HG02759 (cell line): ENCODE data around the gene PRLR.

Source experiments
- ATAC-seq: cut with Tn5 transposase; IDR thresholded peaks from one replicate; pipeline ENCODE4 v1.9.1; 2021; ENCODE audit warnings: mild to moderate bottlenecking, moderate library complexity; ENCODE audit not compliant: unreplicated experiment

PRLR gene

DNA sequence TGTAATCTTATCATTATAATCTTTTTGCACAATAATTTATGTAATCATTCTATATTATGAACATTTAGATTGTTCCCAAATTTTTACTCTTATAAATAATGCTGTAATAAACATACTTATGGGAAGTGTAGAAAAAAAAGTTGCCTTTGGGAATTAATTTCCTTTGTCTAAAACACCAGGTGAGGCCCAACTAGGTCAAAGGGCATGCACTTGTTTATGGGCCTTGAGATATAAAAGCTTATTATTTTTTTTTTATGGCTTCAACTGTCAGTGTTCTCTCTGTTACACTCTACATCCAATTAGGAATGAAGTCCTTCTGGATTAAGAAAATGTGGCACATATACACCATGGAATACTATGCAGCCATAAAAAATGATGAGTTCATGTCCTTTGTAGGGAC is 6.5 kb upstream of the PRLR start:
- ATAC-seq: no peak

DNA sequence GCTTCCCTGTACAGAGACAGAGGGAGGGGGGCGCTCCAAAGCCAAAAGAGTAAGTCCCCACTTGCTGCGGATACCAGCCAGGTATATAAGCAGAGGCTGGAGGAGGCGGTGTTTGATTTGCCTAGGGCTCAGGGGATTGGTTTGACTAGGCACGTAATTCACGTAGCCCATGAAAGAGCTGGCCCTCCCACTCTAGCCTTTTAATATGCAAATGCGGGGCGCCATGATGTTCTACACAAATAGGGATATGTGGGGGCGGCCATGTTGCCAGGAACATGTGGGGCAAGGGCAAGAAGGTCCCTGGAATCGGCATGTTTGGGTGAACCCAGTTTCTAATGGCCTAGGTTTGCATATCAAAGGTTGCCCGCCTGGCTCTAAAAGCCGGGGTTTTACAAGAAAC is 3.3 kb upstream of the PRLR start:
- no peak for ATAC-seq

DNA sequence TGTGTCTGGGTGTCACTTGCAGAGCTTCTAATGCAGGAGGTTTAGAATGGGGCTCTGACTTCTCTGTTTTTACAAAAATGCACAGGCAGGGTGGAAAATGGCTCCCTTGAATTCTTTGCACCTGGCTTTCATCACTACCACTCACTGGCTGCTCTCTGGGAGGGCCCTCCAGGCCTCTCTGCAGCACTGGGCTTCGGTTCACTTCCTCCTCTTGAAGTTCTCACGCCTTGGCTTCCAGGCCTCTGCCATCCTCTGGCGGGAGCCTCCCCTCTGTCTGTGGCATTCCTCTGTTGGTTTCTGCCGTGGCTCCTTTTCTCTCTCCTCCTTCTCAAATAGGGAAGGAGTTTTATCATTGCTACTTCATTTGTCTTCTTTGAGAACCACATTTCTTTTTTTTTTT is 2.8 kb upstream of the PRLR start:
- ATAC-seq: no peak

DNA sequence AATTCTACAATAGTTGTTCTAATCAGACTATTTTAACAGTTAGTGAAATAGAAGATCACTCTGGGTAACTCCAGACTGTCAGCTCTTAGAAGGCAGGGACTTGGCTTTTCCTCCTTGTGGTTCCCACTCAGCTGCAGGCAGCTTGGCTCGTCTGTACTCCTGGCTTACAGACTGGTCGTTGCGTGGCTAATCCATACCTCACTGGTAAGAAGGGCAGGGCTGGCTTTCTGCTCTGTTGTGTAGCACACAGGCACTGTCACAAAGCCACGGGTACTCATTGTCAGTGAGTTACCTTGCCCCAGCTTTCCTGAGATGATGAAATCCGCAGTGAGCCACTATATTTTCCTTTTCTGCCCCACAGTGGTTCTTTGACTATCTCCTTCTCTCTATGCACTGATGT is 1.8 kb upstream of the PRLR start:
- ATAC-seq: no peak

DNA sequence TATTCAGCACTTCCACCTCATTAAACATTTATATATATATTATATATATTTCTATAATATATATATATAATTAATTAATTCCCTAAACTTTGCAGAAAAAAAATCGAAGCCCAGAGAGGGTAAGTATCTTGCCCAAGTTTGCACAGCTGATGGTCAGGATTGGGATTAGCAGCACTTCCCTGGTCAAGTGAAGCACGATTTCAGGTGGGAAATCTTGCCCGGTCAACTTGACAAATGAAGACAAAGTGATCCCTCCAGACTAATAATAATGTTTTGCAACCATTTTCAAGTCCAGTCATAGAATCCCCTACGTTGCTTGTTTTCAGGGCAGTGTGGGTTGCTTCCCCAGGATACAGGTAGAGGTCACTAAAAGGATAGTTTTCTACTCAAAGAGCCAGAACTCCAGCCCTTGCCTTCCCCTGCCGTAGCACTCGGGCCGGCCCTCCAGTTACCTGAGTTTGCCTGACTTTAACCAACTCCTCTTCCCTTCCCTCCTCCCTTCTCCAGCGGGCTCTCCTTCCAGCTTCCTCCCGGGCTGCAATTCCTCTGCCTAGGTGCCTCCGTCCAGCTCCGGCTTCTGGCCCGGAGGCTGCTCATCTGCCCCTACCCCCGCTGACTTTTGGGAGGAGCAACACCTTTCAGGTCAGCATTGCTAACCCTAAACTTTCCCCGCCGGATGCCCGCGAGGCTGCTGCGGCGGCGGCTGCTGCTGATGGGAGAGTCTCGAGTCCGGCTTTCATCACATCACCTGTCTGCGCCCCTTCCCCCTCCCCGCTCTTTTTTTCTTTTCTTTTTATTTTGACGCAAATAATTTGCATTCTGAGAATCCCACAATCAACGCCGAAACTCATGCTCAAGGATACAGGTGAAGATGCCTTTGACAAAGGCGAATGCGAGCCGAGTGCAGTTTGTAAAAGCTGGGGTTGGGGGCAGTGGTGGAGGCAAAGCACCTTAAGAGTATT is 930 bp downstream of the PRLR start:
- peak; percentile 71 for ATAC-seq

DNA sequence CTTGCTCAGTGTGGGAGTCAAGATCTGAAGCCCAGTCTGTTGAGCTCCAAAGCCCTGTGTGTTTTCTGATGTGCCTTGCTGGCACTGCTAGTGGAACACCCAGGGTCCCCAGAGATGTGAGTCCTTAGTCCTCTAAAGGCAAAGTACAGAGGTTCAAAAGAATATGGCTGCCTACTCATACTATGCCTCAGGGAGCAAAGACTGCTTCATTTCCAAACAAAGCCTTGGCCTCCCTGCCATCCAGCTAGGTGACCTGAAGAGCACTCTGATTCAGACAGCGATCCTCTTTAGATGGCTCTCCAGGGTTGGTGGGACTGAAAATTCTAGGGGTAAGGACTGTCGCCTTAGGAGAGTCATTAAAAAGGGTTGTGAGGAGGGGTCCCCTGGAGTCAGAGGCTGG is 2.0 kb downstream of the PRLR start:
- ATAC-seq: no peak

DNA sequence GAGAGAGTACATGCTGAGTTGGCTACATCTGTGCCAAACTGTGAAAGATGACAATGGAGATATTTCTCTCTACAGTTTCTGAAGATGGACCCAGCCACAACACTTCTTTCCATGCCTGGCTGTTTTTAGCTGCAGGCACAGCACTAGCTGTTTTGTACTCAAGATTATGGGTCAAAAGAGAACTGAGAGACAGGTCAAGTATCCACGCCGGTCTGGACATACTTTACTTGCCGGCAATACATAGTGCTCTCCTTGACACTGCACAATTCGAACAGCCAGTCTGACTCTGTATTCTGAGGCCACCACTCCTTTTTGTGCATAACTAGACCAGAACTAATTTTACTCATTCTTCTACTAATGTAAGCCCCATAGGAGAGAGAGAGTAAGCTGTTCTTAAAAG is 2.6 kb downstream of the PRLR start:
- ATAC-seq: no peak

DNA sequence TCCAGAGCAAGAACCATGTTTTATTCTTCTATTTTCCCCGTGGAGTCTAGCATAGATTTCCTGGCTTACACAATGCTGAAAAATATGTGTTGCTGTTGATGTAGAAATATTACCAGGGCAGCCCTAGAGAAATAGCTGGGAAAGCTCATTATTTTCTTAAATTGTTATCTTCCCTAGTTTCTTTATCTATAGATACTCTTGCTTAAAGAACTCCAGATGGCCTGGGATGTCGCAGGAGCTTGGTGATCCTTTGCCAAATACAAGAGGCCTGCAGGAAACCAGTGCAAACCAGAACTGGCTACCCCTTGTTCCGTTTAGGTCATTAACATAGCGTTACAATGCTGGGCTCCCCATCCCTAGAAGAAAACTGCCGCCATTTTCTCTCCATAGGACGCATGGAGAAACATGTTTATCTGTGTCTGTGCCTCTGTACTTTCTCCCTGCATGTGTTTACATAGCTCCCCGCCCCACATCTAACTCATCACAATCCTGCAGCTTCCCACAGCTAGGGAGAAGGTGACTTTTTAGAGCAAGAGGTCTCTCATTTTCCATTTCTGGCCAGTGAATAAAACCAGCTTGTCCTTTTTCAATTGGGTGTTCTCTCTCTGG is 6.4 kb downstream of the PRLR start:
- no peak for ATAC-seq

DNA sequence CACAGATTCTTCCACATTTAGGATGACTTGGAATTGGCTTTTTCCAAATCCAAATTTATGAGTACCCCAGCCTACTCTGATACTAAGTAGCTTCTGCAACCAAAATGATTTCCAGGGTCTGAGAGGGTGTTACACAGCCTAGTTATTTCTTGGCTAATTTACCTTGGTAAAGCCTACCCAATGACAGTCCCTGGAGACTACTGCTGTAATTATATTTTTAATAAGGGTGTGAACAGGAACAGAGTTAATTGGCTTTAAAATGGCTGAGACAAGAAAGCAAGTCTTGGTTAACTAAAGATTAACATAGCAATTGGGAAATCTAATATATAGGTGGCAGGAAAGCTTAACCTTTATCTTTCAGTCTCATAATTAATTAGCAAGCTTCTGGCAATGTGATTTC is 9.3 kb downstream of the PRLR start:
- ATAC-seq: no peak

DNA sequence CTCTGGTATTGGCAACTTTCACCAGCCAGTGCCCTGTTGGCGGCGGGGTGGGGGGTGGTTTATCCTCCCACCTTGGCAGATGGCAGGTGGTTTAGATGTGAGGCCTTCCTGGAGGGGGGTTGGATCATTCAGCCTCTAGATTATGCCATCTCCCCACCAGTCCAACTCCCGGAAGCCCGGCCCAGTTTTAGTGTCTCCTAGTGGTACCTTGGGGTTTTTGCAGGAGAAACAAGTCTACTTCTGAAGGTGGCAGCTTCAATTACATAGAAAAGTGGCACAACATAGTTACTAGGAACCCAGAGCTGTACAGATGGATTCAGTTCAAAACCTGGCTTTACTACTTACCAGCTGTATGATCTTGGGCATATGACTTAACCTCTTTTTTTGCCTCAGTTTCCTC is 11.3 kb downstream of the PRLR start:
- ATAC-seq: no peak

DNA sequence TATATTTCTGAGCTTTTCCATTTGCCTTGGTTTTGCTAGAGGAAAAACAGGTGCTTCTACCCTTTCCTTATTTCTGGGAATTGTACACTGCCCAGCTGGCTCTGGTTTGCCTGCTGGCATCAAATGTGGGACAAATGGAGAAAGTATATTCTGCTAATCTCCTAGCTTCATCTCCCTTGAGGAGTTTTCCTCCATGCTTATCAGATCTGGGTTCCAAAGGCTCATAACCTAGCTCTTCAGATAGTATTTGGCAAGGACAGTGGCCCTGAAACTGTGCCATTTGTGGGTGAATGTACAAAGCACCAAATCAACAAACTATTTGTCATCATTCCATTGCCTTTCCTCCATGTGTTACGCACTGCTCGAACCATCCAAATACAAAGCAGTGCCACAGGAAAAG is 16.2 kb downstream of the PRLR start:
- no peak for ATAC-seq

DNA sequence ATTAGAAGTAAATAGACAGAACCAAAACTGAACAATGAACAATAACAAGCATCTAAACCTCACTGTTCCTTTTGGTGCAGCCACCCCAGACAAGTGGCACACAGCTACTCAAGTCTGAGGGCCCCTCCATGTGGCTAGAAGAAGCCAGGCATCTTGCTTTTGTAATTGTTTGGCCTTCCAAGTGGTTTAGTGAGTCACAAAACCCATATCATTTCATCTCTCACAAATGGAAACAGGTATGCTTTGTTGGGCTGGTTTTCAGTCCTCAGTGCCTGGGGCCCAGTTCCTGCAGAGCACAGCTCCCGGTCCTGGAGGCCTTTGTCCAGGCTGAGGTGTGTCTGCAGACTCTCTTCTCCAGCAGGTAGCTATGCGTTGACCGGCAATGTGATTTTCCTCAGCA is 16.7 kb downstream of the PRLR start:
- ATAC-seq: no peak

DNA sequence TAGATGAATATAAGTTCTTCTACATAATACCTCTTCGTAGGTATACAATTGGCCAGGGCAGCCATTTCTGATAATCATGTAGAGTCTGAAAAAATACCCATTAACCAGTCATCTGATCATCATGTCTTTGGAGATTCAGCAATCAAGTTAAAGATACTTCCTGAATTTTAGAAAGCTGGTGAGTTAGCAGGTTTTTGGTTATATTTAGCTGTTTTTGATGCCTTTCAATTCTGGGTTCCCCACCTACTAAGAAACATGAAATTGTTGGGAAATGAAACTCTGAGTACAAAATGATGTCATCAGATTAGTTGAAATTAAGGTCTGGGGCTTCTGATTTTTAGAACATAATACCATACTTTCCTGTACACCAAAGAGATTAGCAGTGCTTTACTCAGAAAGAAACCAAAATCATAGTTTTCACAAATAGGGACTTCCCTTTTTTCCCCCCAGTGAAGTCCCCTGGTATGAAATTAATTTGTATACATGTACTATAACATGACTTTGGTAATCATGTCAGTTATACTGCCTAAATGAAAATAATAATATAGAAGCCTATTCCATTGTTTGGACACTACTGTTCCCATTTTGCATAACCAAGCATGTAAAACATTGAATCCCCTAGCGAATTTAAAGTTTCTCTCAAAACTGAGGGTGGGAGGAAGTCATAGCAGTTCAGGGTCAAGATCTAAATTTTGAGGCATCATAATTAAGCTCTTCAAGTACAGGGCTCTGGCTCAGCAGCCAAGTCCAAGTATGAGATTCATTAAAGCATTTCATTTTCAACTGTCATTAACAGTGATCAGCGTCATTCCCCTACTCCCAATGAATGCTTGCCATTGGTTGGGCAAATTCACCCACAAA is 17.9 kb downstream of the PRLR start:
- ATAC-seq: peak; percentile 82

DNA sequence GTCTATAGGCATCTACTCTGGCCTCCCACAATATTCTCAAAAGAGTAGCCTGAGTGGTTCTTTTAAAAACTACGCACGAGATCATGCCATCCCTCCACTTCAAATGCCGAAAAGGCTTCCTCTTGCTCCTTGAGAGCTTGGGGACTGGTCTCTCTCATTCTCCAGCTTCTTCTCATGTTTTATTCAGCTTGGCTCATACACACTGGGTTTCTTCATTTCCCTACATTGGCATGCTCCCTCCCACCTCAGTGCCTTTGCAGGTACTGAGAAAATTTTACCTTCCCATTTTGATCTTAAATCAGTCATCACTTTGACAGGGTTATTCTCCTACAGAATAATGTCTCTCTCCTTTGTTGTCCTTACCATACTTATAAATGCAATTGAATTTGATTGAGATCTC is 20.4 kb downstream of the PRLR start:
- no peak for ATAC-seq

DNA sequence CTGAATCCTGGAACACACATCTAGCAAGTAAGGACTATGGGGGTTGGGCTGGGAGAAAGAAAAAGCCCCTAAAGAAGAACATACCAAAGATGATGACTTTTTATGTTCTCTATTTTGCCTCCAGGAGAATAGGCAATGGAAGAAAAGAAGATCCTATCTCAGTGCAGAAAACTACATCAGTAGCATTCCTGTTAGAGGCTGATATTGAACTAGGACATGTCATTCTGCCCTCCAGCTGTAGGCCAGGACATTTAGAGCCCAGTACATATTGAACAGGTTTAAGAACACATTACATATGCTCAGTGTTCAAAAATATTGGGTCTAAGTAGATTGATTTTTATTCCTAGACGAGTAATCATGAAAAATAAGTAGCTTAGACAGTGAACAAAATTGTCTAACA is 24.7 kb downstream of the PRLR start:
- ATAC-seq: no peak

DNA sequence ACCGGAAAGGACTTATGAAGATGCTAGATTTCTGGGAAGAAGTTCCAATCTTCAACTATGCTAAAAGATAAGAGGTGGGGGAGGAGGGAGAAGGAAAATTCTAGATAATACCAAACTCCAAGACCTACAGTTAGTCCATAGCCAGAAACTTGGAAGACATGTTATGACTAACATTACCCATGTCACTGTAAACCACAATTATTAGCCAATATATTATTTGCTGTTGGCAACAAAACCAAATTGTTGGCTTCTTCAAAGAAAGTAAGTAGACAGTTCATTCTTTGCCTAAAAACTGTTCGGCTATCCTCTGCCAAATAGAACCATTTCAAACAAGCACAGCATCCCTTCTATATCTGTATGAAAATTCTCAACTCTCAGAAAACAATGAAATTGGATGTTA is 25.1 kb downstream of the PRLR start:
- no peak for ATAC-seq

DNA sequence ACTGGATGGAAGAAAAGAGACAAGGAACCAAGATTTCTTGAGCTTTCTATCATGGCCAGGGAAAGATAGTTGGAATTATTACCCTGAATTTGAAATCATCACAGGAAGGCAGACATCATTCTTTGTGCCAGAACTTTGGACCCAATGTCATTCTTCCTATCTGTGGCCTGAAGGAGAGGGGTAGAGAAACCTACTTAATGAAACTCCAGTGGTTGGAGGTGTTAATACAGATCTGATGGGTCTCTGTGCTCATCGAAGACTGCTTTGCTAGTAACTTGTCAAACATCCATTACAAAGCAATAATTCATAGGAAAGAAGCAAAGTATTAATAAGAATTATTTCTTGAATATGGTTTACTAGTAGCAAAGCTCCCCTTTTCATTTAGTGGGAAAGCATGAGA is 26.9 kb downstream of the PRLR start:
- no peak for ATAC-seq

DNA sequence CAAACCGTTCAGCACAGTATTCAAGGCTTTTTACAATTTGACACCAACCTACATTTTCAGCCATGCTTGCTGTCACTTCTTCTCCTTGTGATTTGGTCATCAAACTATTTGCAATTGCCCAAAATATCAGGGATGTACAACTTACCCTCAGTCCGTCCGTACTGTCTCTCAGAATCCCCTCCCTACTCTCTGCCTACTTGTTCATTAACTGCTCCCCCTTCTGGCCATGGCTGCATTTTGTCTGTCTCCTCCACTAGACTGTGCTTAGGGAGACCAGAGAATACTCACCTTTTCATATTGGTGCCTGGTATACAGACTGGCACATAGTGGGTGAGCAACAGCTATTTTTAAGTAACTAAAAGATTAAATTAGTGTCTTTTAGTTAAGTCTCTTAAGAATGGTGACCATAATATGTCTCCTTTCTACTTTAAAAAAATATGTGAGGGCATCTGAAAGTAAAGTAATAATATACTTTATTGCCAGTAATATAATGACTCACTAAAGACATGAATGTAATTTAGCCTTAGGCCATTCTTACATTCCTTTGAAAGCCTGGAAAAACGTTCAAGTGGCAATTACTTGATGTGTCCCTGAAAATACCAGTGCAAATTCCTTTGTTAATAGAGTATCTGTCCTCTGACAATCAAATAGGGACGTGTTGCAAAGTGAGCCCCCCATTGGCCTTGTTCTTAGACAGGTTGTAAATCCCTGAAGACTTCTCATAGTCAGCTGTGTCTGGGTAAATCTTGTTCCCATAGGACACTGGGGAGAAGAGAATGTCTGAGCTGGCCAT is 27.8 kb downstream of the PRLR start:
- ATAC-seq: peak; percentile 83

DNA sequence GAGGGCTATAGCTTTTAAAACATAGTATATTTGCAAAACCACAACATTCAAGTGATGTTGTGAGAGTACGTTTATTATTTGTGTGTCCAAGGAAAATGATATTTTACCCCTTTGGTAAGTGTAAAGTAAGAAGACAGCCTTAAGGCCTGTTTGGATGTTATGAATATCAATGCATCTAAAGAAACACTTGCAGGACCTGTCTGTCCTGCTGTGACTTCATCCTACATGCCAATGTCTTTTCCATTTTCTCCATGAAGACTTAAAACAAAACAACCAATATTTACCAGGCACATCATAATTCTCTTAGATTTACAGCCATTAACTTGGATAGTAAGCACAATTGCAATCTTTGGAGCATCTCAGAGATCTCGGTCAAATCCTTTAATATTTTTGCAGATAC is 29.0 kb downstream of the PRLR start:
- ATAC-seq: no peak

DNA sequence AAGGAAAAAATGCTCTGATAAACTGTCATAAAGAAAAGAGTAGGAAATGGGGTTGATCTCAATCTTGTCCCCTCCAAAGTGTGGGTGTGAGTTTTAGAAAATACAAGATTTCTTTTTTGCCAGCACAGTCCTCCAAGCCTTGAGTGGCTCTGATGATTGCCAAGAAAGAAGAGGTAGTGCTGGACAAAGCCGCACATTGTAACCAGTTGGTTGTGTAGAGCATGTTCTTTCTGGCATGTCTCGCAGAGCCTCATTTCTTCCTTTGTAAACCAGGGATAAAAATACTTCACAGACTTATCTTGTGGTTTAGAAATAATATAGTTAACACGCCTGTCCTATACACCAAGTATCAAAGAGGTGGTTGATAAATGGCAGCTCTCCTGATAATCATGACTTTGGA is 30.4 kb downstream of the PRLR start:
- no peak for ATAC-seq

DNA sequence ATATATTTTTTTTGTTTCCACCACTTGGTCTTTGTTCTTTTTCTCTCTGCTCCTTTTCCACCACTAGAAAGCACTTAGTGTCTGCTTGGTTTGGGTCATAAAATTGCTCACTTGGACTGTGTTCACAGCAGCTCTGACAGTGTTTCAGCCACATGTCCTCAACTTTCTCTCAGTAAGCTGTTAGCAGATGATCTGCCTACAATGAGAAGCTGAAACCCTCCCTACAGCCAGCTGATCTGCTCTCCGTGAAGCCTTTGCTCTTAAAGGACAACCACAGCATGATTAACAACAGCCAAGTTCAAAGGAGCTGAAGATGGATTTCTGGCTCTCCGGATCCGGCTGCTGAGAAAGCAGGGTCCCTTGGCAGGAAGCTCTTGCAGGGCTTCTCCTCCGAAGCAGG is 31.6 kb downstream of the PRLR start:
- no peak for ATAC-seq
